Esophagus squamous epithelium (tissue), 5 donors: Measurements from ENCODE around the gene NRAS. TPM values are rescaled to one million over a fixed set of nuclear protein-coding genes. Genes with fewer than 3 reads are reported as not detected.

Experiments
- DNase-seq: peaks from one replicate; lab custom pipeline; 2025; lab: John Stamatoyannopoulos, UW
- H3K27ac ChIP-seq, 4 donors: fragments of 200-600 bp; sonication (generic); one replicate each; pipeline ENCODE4 v1.5.1; 2016 to 2019; ENCODE audit warnings: mild to moderate bottlenecking in 1 of 4
- H3K27me3 ChIP-seq, 4 donors: fragments of 200-600 bp; sonication (generic); 1 replicate in 3 of 4; 2 replicates in 1 of 4; pipeline versions ENCODE4 v1.5.1 to v1.6.0; 2017 to 2021; ENCODE audit warnings: antibody characterized with exemption in 1 of 4
- H3K36me3 ChIP-seq, 3 donors: fragments of 200-600 bp; sonication (generic); one replicate each; pipeline ENCODE4 v1.5.1; 2016 to 2019
- H3K4me1 ChIP-seq, 3 donors: fragments of 200-600 bp; sonication (generic); one replicate each; pipeline ENCODE4 v1.5.1; 2017 to 2019
- H3K4me3 ChIP-seq, 4 donors: fragments of 200-600 bp; sonication (generic); 1 replicate in 3 of 4; 2 replicates in 1 of 4; pipeline ENCODE4 v1.5.1; 2016 to 2019; ENCODE audit warnings: mild to moderate bottlenecking in 2 of 4, moderate library complexity in 1 of 4
- H3K9me3 ChIP-seq, 3 donors: fragments of 200-600 bp; sonication (generic); one replicate each; pipeline ENCODE4 v1.5.1; 2016 to 2019
- POLR2A ChIP-seq, 4 donors: fragments of 450-650 bp; IDR thresholded peaks; one replicate each; pipeline ENCODE4 v1.6.1; 2017; ENCODE audit warnings: antibody characterized with exemption in 4 of 4, mild to moderate bottlenecking in 4 of 4, moderate library complexity in 3 of 4
- WGBS, 2 donors: methylation state at CpG; one replicate each; pipeline ENCODE4 v1.1.5; 2018; 5-methylcytosine and 5-hydroxymethylcytosine counted together
- intact Hi-C: fragments of 100-400 bp; cut with DNase I; formaldehyde crosslinking; loops from one replicate; pipeline ENCODE4 v1.15.0; 2022
- total RNA-seq, 4 donors: library from RNA; depleted of rRNA; stranded (reverse); fragments of >200 nt; gene quantifications; one replicate each; pipeline ENCODE4 v1.1.0, GENCODE V29; 2016
- TF ChIP-seq, protein P1 (sequence below), 6 experiments: fragments of 450-650 bp in 4 of 6; fragments of 200-600 bp in 2 of 6; sonication (generic) in 2 of 6; IDR thresholded peaks; one replicate each; pipeline ENCODE4 v1.5.1; 2016 to 2019; ENCODE audit warnings: antibody characterized with exemption in 6 of 6, mild to moderate bottlenecking in 4 of 6, moderate library complexity in 4 of 6
- donor health status: DM: yes; HTN: yes; CAD: no.

NRAS gene
- total RNA-seq, 4 donors from 2014 or later, result 18.4 to 38.0 (median 30.1) TPM

DNA sequence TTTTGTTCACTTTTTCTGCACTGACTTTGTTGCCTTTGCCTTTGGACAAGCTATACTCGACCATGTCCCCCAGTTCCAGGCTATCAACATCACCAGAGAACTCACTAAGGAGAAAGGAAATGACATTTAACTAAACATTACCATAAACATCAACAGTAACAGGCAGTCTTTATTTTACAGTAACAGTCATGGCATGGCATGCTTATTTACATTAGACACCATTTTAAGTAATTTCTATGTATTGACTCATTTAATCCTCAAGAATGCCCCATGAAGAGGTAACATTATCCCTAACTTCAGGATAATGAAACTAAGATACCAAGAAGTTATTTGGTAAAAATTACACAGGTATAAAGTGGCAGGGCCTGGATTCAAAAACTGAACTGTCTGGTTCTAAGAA, 8.7 kb upstream of the NRAS start:
- no peak for DNase-seq
- no peaks in the 10 kb centered on the region for H3K9me3 ChIP-seq
- no peak for TF ChIP-seq POLR2A (IDR thresholded peaks at IDR 0.05)
- TF ChIP-seq, protein P1, sequence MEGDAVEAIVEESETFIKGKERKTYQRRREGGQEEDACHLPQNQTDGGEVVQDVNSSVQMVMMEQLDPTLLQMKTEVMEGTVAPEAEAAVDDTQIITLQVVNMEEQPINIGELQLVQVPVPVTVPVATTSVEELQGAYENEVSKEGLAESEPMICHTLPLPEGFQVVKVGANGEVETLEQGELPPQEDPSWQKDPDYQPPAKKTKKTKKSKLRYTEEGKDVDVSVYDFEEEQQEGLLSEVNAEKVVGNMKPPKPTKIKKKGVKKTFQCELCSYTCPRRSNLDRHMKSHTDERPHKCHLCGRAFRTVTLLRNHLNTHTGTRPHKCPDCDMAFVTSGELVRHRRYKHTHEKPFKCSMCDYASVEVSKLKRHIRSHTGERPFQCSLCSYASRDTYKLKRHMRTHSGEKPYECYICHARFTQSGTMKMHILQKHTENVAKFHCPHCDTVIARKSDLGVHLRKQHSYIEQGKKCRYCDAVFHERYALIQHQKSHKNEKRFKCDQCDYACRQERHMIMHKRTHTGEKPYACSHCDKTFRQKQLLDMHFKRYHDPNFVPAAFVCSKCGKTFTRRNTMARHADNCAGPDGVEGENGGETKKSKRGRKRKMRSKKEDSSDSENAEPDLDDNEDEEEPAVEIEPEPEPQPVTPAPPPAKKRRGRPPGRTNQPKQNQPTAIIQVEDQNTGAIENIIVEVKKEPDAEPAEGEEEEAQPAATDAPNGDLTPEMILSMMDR (IDR thresholded peaks at IDR 0.05), result no peak
- intact Hi-C loops, result no loop called here
- H3K4me3 ChIP-seq, result no peak overlapping the region
- 73 to 100% methylated on average over 1 of the region's 1 CpG for WGBS, 2 donors
- H3K27ac ChIP-seq, result no peak overlapping the region
- no peaks in the 10 kb centered on the region for H3K27me3 ChIP-seq
- H3K36me3 ChIP-seq, result peaks cover 19 to 100% (median 44%) of the 10 kb centered on the region in 3 donors
- peaks cover 0 to 8% (median 0%) of the 10 kb centered on the region in 3 donors for H3K4me1 ChIP-seq

DNA sequence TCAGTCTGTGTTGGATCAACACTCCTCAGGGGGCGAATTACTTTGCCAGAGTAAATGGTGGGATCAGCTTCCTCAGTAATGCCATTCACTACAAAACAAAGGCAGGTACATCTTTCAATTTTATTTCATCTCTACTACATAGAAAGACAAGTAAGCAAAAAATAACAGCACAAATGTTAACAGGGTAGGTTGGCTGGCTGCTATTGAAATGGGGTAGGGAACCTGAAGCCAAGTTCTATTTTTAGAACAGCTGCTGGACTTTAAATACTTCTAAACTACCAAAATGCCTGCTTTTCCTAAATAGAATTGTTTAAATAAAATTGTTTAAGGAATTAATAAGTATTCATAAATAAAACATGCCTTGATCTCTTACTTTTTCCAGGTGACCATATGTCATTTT, 7.3 kb upstream of the NRAS start:
- no peak for DNase-seq
- TF ChIP-seq POLR2A (IDR thresholded peaks at IDR 0.05), result no peak
- TF ChIP-seq, protein P1 (IDR thresholded peaks at IDR 0.05), result no peak
- Histone ChIP-seq H3K4me1 (peaks cover 0 to 10% (median 0%) of the 10 kb centered on the region in 3 donors), H3K4me3 (no peak overlapping the region), H3K9me3 (no peaks in the 10 kb centered on the region), H3K36me3 (peaks cover 19 to 100% (median 45%) of the 10 kb centered on the region in 3 donors), H3K27me3 (no peaks in the 10 kb centered on the region), H3K27ac (no peak overlapping the region)
- 93 to 100% methylated on average over 1 of the region's 1 CpG for WGBS, 2 donors
- intact Hi-C loops, result no loop called here

DNA sequence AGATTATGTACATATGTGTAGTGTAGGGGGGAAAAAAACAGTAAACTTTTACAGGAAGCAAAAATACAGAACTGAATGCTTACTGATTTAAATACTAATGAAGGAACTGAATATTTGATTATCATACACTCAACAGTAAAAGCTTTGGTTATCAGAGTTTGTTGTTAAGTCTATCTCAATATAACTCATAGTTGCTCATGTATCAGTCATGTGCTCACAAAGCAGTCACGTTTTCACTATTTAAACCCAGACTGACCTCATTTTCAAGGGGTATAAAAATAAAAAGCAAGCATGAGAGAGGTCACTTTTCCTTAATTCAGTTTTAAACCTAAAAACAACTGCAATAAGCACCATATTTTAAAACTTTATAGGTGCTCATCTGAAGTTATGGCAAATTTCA, 6.9 kb upstream of the NRAS start:
- Histone ChIP-seq H3K27me3 (no peaks in the 10 kb centered on the region), H3K36me3 (peaks cover 21 to 100% (median 48%) of the 10 kb centered on the region in 3 donors), H3K9me3 (no peaks in the 10 kb centered on the region), H3K4me3 (no peak overlapping the region), H3K4me1 (peaks cover 0 to 14% (median 0%) of the 10 kb centered on the region in 3 donors), H3K27ac (no peak overlapping the region)
- WGBS, 2 donors, result 0 to 46% methylated on average over 1 of the region's 1 CpG
- TF ChIP-seq, protein P1 (IDR thresholded peaks at IDR 0.05), result no peak
- no peak for TF ChIP-seq POLR2A (IDR thresholded peaks at IDR 0.05)
- intact Hi-C loops, result no loop called here
- no peak for DNase-seq

DNA sequence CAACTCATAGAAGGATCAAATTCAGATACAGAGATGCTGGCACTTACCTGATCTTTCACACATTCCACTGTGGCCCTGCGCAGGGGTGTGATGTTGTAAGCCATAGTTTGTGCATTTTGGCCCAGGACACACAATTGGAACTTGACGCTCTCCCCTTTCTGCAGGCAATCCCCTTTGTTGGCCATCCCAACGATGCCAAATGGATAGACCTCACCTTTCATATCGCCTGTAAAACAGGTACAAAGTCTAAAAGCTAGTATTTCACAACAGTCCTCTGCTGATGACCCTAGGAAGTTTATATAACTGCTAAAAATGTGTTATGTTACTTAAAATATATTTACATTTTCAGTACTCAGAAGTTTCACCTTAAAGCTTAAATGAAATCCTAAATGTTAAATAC, 3.9 kb upstream of the NRAS start:
- peaks cover 9 to 82% (median 49%) of the 10 kb centered on the region in 3 donors for H3K36me3 ChIP-seq
- TF ChIP-seq, protein P1 (IDR thresholded peaks at IDR 0.05), result no peak
- TF ChIP-seq POLR2A (IDR thresholded peaks at IDR 0.05), result no peak
- no peaks in the 10 kb centered on the region for H3K9me3 ChIP-seq
- H3K27me3 ChIP-seq, result no peaks in the 10 kb centered on the region
- H3K4me3 ChIP-seq, result no peak overlapping the region
- DNase-seq, result no peak
- H3K4me1 ChIP-seq, result peaks cover under 1 to 32% (median 6%) of the 10 kb centered on the region in 3 donors
- H3K27ac ChIP-seq, result peak overlapping the region in 3 of 4 donors; percentile 62 to 71 (median 70)
- intact Hi-C loops, result no loop called here
- 95 to 98% methylated on average over 4 of the region's 4 CpGs for WGBS, 2 donors

DNA sequence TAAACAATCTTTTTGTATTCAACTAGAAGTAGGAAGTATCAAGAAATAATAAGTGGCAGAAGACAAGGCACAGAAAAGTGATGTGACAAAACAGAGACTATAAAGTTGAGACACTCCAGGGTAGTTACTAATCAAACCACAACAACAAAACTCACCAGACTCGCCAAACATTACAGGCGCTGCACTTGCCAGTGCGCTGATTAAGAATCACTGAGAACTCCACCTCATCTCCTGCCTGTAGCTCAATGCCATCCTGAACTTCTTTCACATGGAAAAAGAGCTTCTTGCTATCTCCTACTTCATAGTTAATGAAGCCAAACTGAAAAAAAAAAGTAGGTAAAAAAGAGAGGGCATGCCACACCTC, 2.8 kb upstream of the NRAS start:
- Histone ChIP-seq H3K27ac (peak overlapping the region in 3 of 4 donors; percentile 62 to 71 (median 70)), H3K36me3 (peaks cover 7 to 73% (median 40%) of the 10 kb centered on the region in 3 donors), H3K9me3 (no peaks in the 10 kb centered on the region), H3K4me3 (no peak overlapping the region), H3K27me3 (no peaks in the 10 kb centered on the region), H3K4me1 (peaks cover 8 to 43% (median 12%) of the 10 kb centered on the region in 3 donors)
- WGBS, 2 donors, result 60 to 76% methylated on average over 3 of the region's 3 CpGs
- no peak for TF ChIP-seq POLR2A (IDR thresholded peaks at IDR 0.05)
- intact Hi-C loops, result no loop called here
- no peak for DNase-seq
